BE2C (cell line): ENCODE measurements around the gene FAM185A.

Source experiments
- DNase-seq: peaks from one replicate; pipeline ENCODE4 v3.0.0-alpha.2; 2020
- H3K27me3 ChIP-seq: fragments of 250-450 bp; sonication (Bioruptor Pico); 2 replicates; pipeline ENCODE4 v1.5.1; 2020; ENCODE audit warnings: mild to moderate bottlenecking
- H3K36me3 ChIP-seq: fragments of 250-450 bp; sonication (Bioruptor Pico); 2 replicates; pipeline ENCODE4 v1.5.1; 2020; ENCODE audit warnings: mild to moderate bottlenecking
- H3K4me1 ChIP-seq: fragments of 250-450 bp; sonication (Bioruptor Pico); 2 replicates; pipeline ENCODE4 v1.5.1; 2020
- H3K4me3 ChIP-seq: 2 replicates; pipeline ENCODE4 v1.5.1; 2011; ENCODE audit warnings: low read depth, low read length
- H3K9me3 ChIP-seq: fragments of 250-450 bp; sonication (Bioruptor Pico); 2 replicates; pipeline ENCODE4 v1.5.1; 2020
- TF ChIP-seq, protein P1 (sequence below): IDR thresholded peaks from 2 replicates; pipeline ENCODE4 v1.5.1; 2012; ENCODE audit warnings: mild to moderate bottlenecking, low read depth, low read length

Gene FAM185A

DNA sequence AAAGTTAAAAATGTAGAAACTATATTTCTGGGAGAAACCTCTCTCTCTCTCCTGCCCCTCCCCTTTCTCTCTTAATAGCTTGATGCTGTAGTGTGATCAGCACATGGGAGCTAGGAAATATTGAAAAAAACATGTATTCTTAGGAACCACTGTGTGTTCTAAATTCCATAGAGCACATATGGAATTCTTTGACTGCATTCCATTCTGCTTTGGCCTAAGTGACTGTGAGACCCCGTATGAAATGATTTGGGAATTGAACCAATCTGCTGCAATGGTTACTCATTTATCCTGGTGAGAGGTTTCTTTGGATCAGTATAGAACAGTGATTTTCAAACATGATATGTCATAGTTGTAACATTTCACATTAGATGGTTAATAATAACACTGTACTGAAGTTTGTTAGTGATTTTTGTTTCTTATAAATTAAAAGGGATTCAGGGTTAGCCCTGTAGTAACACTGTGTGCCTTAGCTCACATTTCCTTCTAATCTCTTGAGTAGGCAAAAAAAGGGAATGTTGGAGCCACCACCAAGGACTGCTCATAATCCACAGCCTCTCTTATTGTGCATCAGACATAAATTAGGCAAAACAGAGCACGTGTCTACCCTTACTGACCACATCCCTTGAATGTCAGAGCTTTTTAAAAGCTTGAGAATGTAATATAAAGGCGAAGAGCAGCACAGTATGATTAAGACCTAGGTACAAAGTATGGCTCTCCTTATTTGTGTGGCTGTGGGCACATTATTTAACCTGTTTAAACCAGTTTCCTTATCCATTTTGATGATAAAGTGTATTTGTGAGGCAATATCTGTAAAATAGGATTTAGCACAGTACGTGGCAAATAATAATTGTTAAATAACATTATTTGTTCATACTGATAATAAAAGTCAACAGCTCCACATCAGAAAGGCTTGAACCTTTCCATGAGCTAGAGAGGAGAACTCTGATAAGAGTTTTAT lies 69.1 kb downstream of the FAM185A start:
- TF ChIP-seq, protein P1, sequence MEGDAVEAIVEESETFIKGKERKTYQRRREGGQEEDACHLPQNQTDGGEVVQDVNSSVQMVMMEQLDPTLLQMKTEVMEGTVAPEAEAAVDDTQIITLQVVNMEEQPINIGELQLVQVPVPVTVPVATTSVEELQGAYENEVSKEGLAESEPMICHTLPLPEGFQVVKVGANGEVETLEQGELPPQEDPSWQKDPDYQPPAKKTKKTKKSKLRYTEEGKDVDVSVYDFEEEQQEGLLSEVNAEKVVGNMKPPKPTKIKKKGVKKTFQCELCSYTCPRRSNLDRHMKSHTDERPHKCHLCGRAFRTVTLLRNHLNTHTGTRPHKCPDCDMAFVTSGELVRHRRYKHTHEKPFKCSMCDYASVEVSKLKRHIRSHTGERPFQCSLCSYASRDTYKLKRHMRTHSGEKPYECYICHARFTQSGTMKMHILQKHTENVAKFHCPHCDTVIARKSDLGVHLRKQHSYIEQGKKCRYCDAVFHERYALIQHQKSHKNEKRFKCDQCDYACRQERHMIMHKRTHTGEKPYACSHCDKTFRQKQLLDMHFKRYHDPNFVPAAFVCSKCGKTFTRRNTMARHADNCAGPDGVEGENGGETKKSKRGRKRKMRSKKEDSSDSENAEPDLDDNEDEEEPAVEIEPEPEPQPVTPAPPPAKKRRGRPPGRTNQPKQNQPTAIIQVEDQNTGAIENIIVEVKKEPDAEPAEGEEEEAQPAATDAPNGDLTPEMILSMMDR = no peak
- DNase-seq = no peak
- Histone ChIP-seq H3K4me3 (no peak overlapping the region), H3K27me3 (no peaks in the 10 kb centered on the region), H3K36me3 (no peaks in the 10 kb centered on the region), H3K9me3 (no peaks in the 10 kb centered on the region), H3K4me1 (no peaks in the 10 kb centered on the region)

GRCh38 chr7:102819151-102819550 lies 70.4 kb downstream of the FAM185A start:
- no peaks in the 10 kb centered on the region for H3K27me3 ChIP-seq
- no peaks in the 10 kb centered on the region for H3K4me1 ChIP-seq
- H3K4me3 ChIP-seq = no peak overlapping the region
- TF ChIP-seq, protein P1 = no peak
- DNase-seq = no peak
- no peaks in the 10 kb centered on the region for H3K9me3 ChIP-seq
- H3K36me3 ChIP-seq = no peaks in the 10 kb centered on the region

DNA sequence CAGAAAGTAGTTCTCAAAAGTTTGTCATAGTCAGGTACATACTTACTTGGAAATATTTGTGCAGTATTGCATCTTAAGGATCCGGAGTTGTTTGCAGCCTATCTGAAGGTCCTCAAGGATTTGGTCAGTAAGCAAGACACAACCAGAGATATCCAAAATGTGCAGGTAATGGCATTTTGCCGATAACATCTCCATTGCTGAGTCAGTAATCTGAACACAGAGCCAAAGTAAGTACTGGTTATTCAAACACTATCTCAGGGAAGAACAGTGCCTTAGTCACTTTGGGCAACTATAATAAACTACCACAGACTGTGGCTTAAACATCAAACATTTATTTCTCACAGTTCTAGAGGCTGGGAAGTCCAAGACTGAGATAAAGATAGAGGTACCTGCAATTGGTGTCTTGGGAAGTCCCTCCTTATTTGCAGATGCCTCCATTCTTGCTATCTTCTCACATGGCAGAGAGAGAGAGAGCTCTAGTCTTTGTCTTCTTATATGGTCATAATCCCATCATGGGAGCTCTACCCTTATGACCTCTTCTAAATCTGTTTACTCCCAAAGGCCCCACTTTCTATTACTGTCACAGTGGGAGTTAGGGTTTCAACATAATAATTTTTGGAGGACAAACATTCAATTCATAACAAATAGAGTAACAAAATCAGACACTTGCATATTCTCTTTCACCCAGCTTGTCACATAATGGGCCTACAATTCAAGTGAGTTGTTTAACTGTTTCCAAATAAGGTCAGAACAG lies 73.4 kb downstream of the FAM185A start:
- H3K9me3 ChIP-seq = no peaks in the 10 kb centered on the region
- TF ChIP-seq, protein P1 = no peak

DNA sequence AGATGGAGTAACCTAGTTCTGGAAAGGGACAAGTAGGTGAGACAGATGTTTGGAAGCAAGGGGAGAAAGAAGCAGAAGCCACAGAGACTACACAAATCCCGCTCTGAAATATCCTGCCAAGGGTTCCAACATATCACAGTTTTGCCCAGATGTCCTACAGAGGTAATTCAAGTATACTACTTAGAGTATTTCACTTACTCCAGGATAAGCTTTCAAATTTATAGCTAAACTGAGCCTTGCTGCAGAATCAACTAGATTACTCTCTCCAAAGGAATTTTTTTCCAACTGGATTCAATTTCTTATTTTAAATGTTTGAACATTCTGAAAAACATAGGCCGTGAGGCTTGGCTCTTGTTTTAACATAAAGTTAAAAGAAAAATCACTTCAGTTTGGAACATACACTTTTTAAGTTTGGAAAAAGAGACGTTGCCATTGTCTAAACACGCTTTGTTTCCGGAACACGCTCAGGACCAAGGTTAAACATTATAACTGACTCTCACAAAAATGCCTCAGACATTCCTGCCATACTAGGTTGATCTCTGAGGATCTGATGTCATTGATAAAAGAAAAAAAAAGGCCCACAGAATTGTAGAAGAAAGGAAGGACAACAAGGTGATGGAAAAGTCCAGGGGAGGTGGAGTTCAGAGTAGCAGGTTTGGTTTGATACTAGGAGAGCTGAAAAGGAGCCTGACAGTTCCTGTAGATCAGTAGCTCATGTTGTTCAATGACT lies 74.8 kb downstream of the FAM185A start:
- Histone ChIP-seq H3K4me3 (no peak overlapping the region), H3K4me1 (no peaks in the 10 kb centered on the region), H3K9me3 (no peaks in the 10 kb centered on the region), H3K27me3 (no peaks in the 10 kb centered on the region), H3K36me3 (no peaks in the 10 kb centered on the region)
- DNase-seq = no peak
- TF ChIP-seq, protein P1 = no peak

More for the DNA sequence above, 73.4 kb downstream of the FAM185A start:
- DNase-seq = no peak
- Histone ChIP-seq H3K36me3 (no peaks in the 10 kb centered on the region), H3K27me3 (no peaks in the 10 kb centered on the region), H3K4me1 (no peaks in the 10 kb centered on the region), H3K4me3 (no peak overlapping the region)

DNA sequence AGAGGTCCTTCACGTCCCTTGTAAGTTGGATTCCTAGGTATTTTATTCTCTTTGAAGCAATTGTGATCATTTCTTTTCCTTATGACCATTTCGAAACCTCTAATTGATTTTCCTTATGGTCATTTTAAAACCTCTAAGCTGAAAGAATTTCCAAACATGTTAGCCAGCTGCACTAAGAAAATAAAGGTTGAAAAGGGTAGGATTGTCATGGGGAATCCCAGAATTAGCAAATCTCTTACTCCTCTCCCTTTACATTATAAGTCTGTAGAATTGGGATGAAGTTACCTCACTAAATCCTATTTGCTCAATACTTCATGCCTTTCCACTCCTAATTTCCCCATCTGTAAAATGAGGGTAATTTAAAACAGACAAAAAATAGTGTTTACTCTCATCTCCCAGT lies 79.5 kb downstream of the FAM185A start:
- TF ChIP-seq, protein P1 = no peak
- Histone ChIP-seq H3K9me3 (no peaks in the 10 kb centered on the region), H3K36me3 (no peaks in the 10 kb centered on the region), H3K27me3 (no peaks in the 10 kb centered on the region), H3K4me3 (no peak overlapping the region), H3K4me1 (no peaks in the 10 kb centered on the region)
- DNase-seq = no peak
